SK-N-SH treated with all-trans-retinoic acid at 6 μM for 48 hours (cell line): ENCODE measurements around the gene MPZL3.

Experiments used
- ATAC-seq: fragments of 200-7000 bp; cut with Tn5 transposase; 3 replicates; pipeline ENCODE4 v1.9.1; 2020; ENCODE audit warnings: mild to moderate bottlenecking, moderate library complexity
- ARNTL ChIP-seq: fragments of 450-650 bp; formaldehyde crosslinking; IDR thresholded peaks from 2 replicates; pipeline ENCODE4 v1.5.0; 2020; ENCODE audit warnings: low read depth, mild to moderate bottlenecking, moderate library complexity, borderline replicate concordance
- BACH2 ChIP-seq: fragments of 250-450 bp; sonication (Bioruptor Pico); IDR thresholded peaks from 2 replicates; pipeline ENCODE4 v1.9.0; 2021; ENCODE audit warnings: mild to moderate bottlenecking, borderline replicate concordance
- CSDC2 ChIP-seq: fragments of 250-450 bp; sonication (Bioruptor Pico); IDR thresholded peaks from 2 replicates; pipeline ENCODE4 v1.5.0; 2020; ENCODE audit warnings: mild to moderate bottlenecking, moderate library complexity
- CSRNP3 ChIP-seq: fragments of 250-450 bp; sonication (Bioruptor Pico); IDR thresholded peaks from 2 replicates; pipeline ENCODE4 v1.5.1; 2021; ENCODE audit warnings: mild to moderate bottlenecking, moderate library complexity
- ESRRG ChIP-seq: fragments of 250-450 bp; sonication (Bioruptor Pico); IDR thresholded peaks from 2 replicates; pipeline ENCODE4 v1.6.1; 2021; ENCODE audit warnings: mild to moderate bottlenecking
- GLIS3 ChIP-seq: fragments of 250-450 bp; sonication (Bioruptor Pico); IDR thresholded peaks from 2 replicates; pipeline ENCODE4 v1.5.0; 2020; ENCODE audit warnings: mild to moderate bottlenecking, moderate library complexity
- ISL1 ChIP-seq: fragments of 250-450 bp; sonication (Bioruptor Pico); IDR thresholded peaks from 2 replicates; pipeline ENCODE4 v2.1.2; 2022; ENCODE audit warnings: mild to moderate bottlenecking, moderate library complexity
- OSR1 ChIP-seq: fragments of 250-450 bp; sonication (Bioruptor Pico); IDR thresholded peaks from 2 replicates; pipeline ENCODE4 v1.8.0; 2022; ENCODE audit warnings: moderate library complexity, mild to moderate bottlenecking, inconsistent platforms
- PATZ1 ChIP-seq: fragments of 250-450 bp; sonication (Bioruptor Pico); IDR thresholded peaks from 2 replicates; pipeline ENCODE4 v1.8.0; 2020; ENCODE audit warnings: mild to moderate bottlenecking, moderate library complexity, borderline replicate concordance
- RARB ChIP-seq: fragments of 250-450 bp; sonication (Bioruptor Pico); IDR thresholded peaks from 2 replicates; pipeline ENCODE4 v1.8.0; 2021; ENCODE audit warnings: mild to moderate bottlenecking, moderate library complexity
- SNAI2 ChIP-seq: fragments of 250-450 bp; sonication (Bioruptor Pico); IDR thresholded peaks from 2 replicates; pipeline ENCODE4 v1.5.0; 2020; ENCODE audit warnings: mild to moderate bottlenecking, moderate library complexity
- TOX ChIP-seq: fragments of 250-450 bp; sonication (Bioruptor Pico); IDR thresholded peaks from 2 replicates; pipeline ENCODE4 v1.8.0; 2021; ENCODE audit warnings: mild to moderate bottlenecking, moderate library complexity, borderline replicate concordance
- TSHZ2 ChIP-seq: fragments of 250-450 bp; sonication (Bioruptor Pico); IDR thresholded peaks from 2 replicates; pipeline ENCODE4 v1.5.0; 2020; ENCODE audit warnings: mild to moderate bottlenecking, moderate library complexity
- ZC3H10 ChIP-seq: fragments of 250-450 bp; sonication (Bioruptor Pico); IDR thresholded peaks from 2 replicates; pipeline ENCODE4 v1.5.1; 2021; ENCODE audit warnings: mild to moderate bottlenecking, moderate library complexity
- ZFP3 ChIP-seq: fragments of 250-450 bp; sonication (Bioruptor Pico); IDR thresholded peaks from 2 replicates; pipeline ENCODE4 v1.5.0; 2020; ENCODE audit warnings: mild to moderate bottlenecking, moderate library complexity
- ZFP30 ChIP-seq: fragments of 450-650 bp; formaldehyde crosslinking; IDR thresholded peaks from 2 replicates; pipeline ENCODE4 v1.5.0; 2022; ENCODE audit warnings: mild to moderate bottlenecking, moderate library complexity
- ZNF565 ChIP-seq: fragments of 450-650 bp; formaldehyde crosslinking; conservative IDR thresholded peaks from 2 replicates; pipeline ENCODE4 v1.5.0; 2020; ENCODE audit warnings: low read depth, mild to moderate bottlenecking, moderate library complexity
- ZNF70 ChIP-seq: fragments of 450-650 bp; formaldehyde crosslinking; IDR thresholded peaks from 2 replicates; pipeline ENCODE4 v1.5.0; 2020; ENCODE audit warnings: mild to moderate bottlenecking, moderate library complexity
- ZNF8 ChIP-seq: fragments of 450-650 bp; formaldehyde crosslinking; IDR thresholded peaks from 2 replicates; pipeline ENCODE4 v1.5.0; 2020; ENCODE audit warnings: mild to moderate bottlenecking, moderate library complexity
- TF ChIP-seq, protein P1 (sequence below): fragments of 250-450 bp; sonication (Bioruptor Pico); IDR thresholded peaks from 2 replicates; pipeline ENCODE4 v1.5.1; 2020; ENCODE audit warnings: low read depth, mild to moderate bottlenecking, moderate library complexity
- TF ChIP-seq, protein P2 (sequence below): fragments of 250-450 bp; sonication (Bioruptor Pico); IDR thresholded peaks from 2 replicates; pipeline ENCODE4 v1.8.0; 2021; ENCODE audit warnings: low read depth, mild to moderate bottlenecking, moderate library complexity, borderline replicate concordance

Gene MPZL3

DNA sequence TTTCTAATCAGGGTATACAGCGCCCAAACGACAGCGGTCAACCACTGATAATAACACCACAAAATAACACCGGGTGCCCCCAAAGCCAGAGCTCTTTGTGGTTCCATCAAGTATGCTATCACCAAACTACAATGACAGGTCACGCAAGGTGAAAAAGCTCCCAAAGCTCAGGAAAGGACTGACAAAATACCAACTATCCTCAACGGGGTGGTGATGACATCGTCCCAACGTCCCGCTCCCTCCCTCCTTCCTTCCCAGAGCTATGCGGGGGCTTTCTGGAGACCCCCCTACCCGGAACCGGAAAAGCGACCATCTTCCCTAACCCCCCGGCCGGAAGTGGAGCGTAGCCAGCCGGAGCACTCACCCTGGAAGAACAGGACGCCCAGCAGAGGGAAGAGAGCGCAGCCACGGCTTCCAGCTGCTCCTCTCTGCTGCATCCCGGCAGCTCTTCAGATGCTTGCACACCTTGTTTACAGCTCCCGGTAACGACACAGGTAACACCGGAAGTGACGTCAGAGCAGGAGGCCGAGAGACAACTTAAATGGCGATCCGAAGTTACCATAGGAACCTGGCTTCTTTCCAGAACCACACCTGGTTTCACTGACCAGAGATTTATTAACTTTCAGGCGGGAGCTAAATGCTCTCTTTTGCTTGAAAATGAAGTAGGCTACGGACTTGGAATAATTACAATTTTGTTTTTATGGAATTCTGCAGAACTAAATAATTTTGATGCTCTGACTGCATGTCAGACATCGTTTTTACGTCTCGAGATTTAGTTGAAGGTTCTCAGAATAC lies at the start of gene MPZL3:
Gene MPZL3, minus strand, starts transcription at position 508 of the 795 bp plus-strand sequence. Its CDS starts 71 bp downstream, at position 437.
- peak; percentile 59 for ATAC-seq
- TF ChIP-seq, protein P1, sequence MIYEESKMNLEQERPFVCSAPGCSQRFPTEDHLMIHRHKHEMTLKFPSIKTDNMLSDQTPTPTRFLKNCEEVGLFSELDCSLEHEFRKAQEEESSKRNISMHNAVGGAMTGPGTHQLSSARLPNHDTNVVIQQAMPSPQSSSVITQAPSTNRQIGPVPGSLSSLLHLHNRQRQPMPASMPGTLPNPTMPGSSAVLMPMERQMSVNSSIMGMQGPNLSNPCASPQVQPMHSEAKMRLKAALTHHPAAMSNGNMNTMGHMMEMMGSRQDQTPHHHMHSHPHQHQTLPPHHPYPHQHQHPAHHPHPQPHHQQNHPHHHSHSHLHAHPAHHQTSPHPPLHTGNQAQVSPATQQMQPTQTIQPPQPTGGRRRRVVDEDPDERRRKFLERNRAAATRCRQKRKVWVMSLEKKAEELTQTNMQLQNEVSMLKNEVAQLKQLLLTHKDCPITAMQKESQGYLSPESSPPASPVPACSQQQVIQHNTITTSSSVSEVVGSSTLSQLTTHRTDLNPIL (CRISPR knock-in tag): 0 out of 2 replicates have a peak, but pooled peaks have one; percentile 50
- TF ChIP-seq, protein P2, sequence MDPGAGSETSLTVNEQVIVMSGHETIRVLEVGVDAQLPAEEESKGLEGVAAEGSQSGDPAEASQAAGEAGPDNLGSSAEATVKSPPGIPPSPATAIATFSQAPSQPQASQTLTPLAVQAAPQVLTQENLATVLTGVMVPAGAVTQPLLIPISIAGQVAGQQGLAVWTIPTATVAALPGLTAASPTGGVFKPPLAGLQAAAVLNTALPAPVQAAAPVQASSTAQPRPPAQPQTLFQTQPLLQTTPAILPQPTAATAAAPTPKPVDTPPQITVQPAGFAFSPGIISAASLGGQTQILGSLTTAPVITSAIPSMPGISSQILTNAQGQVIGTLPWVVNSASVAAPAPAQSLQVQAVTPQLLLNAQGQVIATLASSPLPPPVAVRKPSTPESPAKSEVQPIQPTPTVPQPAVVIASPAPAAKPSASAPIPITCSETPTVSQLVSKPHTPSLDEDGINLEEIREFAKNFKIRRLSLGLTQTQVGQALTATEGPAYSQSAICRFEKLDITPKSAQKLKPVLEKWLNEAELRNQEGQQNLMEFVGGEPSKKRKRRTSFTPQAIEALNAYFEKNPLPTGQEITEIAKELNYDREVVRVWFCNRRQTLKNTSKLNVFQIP (CRISPR knock-in tag): no peak; the same call in 1 of the 2 replicates
- TF ChIP-seq TOX (no peak), PATZ1 (CRISPR knock-in tag) (peak; percentile 87; the same call in 1 of the 2 replicates), BACH2 (peak; percentile 77; the same call in 1 of the 2 replicates), ISL1 (CRISPR knock-in tag) (peak; percentile 63), ZNF565 (CRISPR knock-in tag) (peak; percentile 69; the same call in 1 of the 2 replicates), GLIS3 (no peak), OSR1 (CRISPR knock-in tag) (peak; percentile 81; the same call in 1 of the 2 replicates), SNAI2 (peak; percentile 89), CSRNP3 (CRISPR knock-in tag) (peak; percentile 19; the same call in 1 of the 2 replicates), CSDC2 (CRISPR knock-in tag) (peak; percentile 96), ZFP30 (CRISPR knock-in tag) (peak; percentile 53), ARNTL (CRISPR knock-in tag) (no peak), ZFP3 (peak; percentile 86), RARB (no peak), ESRRG (CRISPR knock-in tag) (no peak), TSHZ2 (CRISPR knock-in tag) (peak; percentile 95), ZC3H10 (CRISPR knock-in tag) (no peak), ZNF70 (peak; percentile 58), ZNF8 (CRISPR knock-in tag) (peak; percentile 70)

- ATAC-seq: no peak
- no peak for TF ChIP-seq ISL1 (CRISPR knock-in tag)
- no peak for TF ChIP-seq TSHZ2 (CRISPR knock-in tag)
- TF ChIP-seq ZC3H10 (CRISPR knock-in tag): no peak
- TF ChIP-seq OSR1 (CRISPR knock-in tag): no peak
- TF ChIP-seq ESRRG (CRISPR knock-in tag): no peak
- TF ChIP-seq, protein P1 (CRISPR knock-in tag): no peak
- TF ChIP-seq ZFP3: no peak
Observed at GRCh38 chr11:118301600-118302195, 49.5 kb upstream of the MPZL3 start.
